G401.6 (cell line): Measurements from ENCODE around the gene ABTB1.
"Not testable (repeated sequence)": the region's sequence is repeated elsewhere in the genome, so short reads cannot be mapped to it uniquely, and the experiment has no call there.

ENCODE experiments used
- FAIRE-seq: peaks from 2 replicates; lab custom pipeline; 2012; peaks lifted over from hg19 to GRCh38; lab: Jason Lieb, UNC

ABTB1 gene

DNA sequence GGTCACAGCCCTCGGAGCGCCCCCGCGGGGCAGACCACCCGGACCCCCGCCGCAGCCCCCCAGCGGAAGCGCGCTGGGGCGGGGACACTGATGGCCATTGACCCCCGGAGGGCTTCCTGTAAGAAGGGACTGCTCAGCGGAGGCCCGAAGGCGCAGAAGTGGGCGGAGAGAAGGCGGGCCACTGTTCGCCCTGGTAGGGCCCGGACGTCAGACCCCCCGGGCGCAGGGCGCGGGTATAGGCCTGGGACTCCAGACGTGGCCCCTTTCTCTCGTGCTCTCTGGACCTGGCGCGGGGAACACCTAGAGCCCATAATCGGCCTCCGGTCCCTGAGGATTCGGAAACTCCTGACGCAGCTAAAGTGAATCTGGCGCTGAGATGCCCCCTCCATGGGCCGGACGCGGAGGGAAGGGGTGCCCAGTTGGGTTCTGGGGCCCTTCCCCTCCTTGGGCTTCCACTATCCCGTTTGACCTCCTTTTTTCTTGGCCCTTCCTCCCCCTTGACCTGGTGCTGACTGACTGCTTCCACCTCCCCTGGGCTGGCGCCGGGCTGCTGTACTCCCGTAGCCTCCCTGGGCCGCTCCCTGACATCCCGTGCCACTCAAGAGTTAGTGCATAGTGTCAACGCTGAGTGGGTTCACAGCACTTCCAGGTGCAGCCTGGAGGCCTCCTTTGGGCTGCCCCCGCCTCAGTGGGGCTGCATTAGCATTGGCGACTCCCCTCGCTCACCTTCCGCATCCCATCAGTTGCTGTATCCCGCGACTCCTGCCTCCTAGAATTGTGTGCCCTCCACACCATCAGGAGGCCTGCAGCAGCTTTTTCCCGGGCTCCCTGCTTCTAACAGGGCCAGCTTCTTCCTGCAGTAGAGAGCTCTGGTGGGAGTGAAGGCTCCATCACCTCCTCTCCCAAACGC, 694 bp downstream of the ABTB1 start:
- no peak for FAIRE-seq

DNA sequence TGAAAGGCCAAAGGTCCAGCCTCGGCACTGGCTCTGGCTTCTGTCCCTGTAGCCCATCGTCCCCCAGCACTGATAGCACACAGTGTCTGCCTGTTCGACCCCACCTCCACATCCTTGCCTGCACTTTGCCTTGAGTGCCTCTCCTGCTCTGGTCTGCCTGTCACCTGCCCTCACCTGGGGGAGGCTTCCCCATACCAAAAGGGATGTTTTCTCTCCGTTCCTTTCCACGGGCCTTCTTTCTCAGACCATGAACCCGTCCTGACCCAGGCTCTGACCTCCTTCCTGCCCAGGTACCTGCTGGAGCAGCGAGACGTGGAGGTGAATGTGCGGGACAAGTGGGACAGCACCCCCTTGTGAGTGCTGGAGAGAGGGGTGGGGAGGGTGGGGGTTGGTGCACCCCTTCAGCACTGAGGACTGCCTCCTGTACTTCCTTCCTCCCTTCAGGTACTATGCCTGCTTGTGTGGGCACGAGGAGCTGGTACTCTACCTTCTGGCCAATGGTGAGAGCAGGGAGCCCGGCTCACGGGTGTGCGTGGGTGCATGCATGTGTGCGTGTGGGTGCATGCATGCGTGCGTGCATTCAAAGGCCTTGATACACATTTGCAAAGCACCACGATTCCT, 1.5 kb downstream of the ABTB1 start:
- no peak for FAIRE-seq

DNA sequence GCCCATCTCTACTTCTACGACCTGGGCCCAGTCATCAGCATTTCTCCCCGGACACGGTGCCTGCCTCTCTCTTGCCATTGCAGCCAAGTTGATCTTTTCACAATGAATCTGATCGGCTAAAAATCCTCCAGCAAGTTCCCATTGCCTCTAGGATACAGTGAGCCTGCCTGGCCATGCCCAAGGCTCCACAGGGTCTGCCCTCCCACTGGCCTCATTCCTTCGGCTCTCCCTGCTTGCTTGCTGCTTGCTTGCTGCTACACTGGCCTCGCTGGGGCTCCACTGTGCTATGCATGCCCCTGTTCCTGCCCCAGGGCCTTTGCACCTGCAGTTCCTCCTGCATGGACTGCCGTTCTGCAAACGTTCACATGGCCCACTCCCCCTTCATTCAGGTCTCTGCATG, 2.0 kb downstream of the ABTB1 start:
- FAIRE-seq: no peak

DNA sequence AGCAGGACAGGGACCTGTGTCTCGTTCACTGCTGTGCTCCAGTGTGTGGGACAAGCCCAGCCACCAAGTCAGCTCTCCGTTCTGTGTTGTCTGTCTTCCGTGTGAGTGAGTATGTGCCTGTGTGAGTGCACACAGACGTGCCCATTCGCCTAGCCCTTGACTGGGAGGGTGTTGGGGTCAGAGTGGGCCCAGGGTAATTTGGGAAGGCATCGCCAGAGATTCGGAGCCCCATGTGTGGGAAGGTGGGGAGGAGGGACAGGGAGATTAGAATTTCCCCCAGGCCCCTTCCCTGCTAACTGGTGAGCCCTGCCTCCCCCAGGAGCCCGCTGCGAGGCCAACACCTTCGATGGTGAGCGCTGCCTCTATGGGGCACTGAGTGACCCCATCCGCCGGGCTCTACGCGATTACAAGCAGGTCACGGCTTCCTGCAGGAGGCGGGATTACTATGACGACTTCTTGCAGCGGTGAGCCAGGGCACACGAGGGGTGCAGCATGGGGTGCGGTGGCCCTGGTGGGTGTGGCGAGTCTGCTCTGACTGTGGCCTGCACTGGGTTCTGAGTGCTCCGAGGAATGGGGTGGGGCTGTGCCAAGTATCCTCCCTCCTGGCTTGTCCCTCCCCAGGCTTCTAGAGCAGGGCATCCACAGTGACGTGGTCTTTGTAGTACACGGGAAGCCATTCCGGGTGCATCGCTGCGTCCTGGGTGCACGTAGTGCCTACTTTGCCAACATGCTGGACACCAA, 3.1 kb downstream of the ABTB1 start:
- no peak for FAIRE-seq

DNA sequence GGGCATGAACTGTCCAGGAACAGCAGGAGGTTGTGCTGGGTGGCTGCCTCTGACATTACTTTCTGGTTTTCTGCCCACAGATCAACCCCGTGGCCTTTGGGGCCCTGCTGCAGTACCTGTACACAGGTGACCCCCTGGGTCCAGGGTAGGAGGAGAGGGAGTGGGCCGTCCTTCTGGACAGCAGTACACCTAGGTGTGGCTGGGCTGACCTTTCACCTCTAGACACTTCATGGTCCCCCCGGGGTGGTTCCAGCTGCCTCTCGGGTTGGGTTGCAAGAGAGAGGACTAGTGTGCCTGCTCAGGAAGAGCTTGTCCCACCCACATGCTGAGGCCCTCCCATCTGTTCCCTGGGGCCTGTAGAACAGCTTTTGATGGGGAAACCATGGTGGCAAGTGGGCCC, 3.7 kb downstream of the ABTB1 start:
- no peak for FAIRE-seq

DNA sequence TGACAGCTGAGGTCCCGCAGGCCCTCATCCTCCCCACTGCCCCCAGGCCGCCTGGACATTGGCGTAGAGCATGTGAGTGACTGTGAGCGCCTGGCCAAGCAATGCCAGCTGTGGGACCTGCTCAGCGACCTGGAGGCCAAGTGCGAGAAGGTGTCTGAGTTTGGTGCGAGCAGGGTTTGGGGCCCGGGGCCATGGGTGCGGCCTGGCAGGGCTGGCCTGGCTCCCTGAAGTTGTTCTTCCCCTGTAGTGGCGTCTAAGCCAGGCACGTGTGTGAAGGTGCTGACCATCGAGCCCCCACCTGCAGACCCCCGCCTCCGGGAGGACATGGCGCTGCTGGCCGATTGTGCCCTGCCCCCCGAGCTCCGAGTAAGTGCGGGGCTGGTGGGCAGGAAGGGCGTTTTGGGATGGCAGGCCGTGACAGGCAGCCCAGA, 4.2 kb downstream of the ABTB1 start:
- no peak for FAIRE-seq

DNA sequence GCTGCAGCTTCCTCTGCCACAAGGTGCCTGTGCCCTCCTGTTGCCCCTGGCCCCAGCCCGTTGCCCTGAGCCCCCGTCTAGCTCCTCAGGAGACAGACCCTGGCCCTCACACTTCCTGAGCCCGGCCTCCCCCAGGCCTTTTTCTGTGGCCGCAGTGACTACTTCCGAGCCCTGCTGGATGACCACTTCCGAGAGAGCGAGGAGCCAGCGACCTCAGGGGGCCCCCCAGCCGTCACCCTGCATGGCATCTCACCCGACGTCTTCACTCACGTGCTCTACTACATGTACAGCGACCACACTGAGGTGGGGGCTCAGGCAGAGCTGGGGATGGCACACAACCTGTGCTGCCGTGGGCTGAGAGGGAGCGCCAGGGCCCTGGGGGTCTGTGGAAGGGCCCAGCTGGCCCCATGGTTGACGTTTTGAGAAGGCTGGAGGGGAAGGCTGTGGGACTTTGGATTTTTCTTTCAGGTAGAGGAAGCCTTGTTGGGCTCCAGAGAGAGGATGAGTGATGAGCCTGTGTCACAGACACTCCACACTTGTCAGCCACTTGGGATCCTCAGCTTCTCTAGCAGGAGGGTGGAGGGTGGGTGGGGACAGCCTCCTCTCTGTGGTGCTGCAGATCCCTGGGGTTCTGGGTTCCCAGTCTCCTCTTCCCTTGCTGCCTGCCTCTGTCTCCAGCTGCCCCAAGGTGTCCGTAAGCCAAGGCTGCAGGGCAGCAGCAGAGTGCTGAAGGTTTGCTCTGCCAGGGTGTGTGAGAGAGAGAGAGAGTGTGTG, 5.0 kb downstream of the ABTB1 start:
- no peak for FAIRE-seq

DNA sequence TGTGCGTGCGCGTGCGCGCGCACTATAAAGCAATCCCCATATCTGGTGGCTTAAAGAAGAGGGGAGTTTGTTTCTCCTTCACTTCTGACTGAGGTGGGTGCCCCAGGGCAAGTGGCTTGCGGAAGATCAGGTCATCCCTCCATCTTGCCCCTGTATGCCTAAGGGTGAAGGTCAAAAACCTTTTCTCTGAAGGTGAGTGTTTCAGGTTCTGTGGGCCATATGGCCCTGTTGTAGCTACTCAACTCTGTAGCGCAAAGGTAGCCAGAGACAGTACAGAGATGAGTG, 5.5 kb downstream of the ABTB1 start:
- no peak for FAIRE-seq

DNA sequence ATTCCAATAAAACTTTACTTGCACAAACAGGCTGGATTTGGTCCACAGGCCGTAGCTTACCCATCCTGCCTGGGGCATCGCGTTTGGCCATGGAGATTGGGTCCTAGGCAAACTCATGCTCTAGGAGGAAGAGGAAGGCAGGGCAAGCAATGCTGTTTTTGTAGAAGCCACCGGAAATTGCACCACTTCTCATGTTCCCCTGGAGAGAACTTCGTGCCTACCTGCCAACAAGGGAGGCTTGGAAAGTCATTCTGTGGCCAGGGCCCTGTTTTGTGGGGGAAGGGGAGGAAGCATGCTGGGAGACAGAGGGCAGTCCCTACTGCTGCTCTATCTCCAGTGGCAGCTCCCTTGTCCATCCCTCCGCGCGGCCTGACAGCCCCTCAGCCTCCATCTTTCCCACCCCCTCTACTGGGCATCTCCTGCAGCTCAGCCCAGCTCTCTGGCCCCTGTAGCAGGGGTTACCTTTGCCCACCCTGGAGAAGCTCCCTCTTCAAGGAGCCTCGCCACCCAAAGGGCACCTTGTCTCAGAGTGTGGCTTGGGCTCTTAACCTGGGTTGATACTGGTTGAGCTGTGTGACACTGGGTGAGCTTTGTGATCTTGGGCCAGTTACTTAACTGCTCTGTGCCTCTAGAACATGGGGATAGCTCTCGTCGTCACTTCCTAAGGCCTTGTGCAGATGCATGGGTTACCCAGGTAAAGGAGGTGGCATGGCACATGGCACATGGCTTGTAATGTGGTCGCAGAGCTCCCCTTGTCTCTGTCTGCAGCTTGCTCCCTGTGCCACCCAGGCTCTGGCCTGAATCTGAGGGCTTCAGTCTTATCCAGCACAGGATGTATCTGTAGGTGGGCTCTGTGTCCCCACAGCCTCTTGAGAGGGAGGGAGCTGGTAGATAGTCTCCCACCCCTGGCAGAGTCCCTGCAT, 6.1 kb downstream of the ABTB1 start:
- FAIRE-seq: no peak

DNA sequence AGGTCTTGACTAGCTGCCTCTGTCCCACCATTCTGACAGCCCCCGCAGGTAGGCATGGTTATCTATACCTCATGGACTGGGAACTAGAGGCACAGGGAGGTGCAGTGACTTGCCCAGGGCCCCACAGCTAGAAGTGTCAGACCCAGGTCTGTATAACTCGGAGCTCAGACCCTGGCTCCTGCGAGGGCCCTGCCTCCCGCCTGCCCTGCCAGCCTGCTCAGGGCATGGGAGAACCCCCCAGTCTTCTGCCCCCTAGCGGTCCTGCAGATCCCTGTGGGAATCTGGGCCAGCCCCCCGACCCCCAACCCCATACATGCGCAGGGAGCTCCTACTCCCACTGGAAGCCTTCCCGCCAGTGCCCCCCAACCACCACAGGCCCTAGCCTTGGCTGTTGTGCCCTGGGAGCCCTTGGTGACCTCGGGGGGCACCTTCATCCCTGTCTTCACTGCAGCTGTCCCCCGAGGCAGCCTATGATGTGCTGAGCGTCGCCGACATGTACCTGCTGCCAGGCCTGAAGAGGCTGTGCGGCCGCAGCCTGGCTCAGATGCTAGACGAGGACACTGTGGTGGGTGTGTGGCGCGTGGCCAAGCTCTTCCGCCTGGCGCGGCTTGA, 6.9 kb downstream of the ABTB1 start:
- no peak for FAIRE-seq

DNA sequence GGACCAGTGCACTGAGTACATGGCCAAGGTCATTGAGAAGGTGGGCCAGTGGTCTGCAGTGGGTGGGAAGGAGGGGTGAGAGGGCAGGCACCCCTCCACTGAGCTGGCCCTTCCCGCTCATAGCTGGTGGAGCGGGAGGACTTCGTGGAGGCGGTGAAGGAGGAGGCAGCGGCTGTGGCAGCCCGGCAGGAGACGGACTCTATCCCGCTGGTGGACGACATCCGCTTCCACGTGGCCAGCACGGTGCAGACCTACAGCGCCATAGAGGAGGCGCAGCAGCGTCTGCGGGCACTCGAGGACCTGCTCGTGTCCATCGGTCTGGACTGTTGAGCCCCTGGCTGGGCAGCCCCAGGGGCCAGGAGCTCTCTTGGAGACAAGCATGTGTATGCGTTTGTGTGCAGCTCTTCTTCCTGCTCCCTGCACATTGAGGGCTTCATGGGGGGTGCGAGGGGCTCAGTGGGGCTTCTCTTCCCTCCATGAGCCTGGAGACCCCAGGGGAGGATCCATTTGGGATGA, 7.5 kb downstream of the ABTB1 start:
- FAIRE-seq: no peak

DNA sequence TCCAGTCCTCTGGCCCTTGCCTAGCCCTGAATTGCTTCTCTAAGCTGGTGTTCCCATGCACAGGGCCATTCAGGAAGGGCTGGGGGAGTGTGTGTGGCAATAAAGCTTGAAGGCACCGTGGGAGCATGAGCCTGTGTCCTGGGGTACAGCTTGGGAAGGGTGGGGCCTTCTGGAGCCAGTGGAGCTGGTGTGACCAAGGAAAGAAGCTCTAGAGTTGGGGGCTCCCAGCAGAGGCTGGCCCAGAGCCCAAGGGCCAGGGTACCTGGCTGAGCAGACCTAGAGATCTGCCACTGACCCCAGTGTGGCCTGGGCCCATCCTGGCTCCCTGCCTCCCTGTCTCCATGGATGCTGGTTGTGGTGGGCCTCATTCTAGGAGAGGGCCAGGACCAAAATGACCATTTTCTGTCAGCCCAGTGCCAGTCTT, 8.1 kb downstream of the ABTB1 start:
- no peak for FAIRE-seq

DNA sequence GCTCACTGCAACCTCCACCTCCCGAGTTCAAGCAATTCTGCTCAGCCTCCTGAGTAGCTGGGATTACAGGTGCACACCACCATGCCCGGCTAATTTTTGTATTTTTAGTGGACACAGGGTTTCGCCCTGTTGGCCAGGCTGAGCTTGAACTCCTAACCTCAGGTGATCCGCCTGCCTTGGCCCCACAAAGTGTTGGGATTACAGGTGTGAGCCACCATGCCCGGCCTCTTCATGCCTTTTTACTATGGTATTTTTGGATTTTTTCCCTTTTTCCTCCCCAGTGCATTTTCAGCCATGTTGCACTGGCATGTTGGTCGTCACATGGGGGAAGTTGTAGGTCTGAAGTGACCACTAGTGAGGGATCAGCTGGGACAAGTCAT, 9.4 kb downstream of the ABTB1 start:
- not testable (repeated sequence) for FAIRE-seq

DNA sequence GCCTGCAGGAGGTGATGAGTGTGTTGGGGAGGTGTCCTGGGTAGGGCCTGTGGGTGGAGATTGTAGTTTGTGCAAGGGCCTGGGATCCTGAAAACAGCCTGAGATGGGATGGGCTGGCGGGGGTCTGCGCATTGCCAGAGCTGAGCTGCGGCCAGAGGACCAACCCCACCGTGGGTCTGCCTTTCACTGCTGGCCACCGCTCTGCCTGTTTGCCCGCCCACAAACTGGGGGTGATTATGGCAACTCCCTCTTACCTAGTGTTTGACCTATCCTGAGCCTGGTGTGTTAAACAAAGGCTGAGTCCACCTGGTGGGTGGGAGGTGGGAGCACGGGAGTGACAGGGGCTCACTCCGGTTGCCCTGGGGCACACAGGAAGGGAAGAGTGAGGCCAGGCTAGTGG, 9.8 kb downstream of the ABTB1 start:
- FAIRE-seq: no peak

DNA sequence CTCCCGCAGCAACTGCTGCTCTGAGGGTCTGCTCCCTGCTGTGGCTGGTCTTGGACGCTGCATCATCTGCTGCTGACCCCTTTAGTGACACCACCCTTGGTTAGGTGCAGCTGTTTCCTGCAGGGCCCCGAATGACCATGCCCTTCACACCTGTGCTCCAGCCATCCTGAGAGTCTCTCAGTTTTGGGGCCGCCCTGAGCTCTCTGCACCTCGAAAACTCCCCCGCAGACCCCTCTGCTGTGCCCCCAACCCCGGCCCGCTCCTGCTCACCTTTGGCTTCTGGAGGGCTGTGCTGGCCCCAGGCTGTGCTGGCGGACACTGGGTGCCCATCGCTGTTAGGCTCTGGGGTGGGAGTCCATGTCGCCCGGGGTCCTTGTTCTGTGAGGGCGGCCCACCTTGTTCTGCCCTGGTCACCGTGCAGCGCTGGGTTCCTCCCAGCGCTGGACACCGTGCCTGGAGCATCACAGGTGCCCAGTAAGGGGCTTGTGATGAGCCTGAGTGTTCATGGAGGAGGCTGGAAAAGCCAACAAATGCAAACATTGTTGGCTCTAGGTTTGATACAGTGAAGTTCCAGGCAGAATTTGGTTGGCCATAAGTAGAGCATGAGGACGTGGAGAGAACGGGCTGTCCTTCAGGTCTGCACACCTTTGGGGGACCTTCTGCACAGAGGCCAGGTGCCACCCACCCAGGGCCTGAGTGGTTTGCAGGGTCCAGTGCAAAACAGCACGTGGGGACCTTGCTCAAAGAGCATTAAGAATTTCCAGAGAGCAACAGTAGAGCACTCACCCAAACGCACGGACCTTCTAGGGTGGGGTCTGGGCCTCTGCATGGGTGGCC, 12.3 kb downstream of the ABTB1 start:
- FAIRE-seq: no peak

DNA sequence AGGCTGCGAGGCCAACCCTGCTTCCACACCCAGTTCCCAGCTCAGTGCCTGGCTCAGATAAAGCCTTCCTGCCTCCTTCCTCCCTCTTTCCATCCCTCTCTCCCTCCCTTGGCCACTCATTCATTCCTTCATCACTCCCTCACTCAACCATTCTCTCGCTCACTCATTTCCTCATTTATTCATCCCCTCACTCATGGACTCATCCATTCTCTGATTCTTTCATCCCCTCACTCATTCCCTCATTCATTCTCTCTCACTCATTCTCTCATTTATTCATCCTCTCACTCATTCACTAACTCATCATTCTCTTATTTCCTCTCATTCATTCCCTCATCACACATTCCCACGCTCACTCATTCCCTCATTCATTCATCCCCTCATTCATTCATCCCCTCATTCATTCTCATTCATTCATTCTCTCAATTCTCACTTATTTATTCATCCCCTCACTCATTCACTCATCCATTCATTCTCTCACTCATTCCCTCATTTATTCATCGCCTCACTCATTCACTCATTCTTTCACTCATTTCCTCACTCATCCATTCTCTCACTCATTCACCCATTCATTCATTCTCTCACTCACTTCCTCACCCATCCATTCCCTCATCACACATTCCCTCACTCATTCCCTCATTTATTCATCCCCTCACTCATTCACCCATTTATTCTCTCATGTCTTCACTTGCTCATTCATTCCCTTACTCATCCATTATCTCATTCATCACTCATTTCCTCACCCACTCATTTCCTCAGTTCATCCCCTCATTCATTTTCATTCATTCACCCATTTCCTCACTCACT, 13.2 kb downstream of the ABTB1 start:
- FAIRE-seq: no peak

DNA sequence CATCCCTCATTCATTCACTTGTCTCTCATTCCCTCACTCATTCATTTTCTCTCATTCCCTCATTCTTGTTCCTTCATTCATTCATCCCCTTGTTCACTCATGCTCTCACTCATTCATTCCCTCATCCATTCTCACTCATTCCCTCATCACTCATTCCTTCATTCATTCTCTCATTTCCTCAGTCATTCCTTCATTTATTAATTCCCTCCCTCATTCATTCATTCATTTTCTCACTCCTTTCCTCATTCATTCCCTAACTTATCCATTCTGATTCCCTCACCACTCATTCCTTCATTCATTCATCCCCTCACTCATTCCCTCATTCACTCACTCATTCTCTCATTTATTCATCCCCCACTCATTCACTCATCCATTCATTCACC, 13.8 kb downstream of the ABTB1 start:
- no peak for FAIRE-seq

DNA sequence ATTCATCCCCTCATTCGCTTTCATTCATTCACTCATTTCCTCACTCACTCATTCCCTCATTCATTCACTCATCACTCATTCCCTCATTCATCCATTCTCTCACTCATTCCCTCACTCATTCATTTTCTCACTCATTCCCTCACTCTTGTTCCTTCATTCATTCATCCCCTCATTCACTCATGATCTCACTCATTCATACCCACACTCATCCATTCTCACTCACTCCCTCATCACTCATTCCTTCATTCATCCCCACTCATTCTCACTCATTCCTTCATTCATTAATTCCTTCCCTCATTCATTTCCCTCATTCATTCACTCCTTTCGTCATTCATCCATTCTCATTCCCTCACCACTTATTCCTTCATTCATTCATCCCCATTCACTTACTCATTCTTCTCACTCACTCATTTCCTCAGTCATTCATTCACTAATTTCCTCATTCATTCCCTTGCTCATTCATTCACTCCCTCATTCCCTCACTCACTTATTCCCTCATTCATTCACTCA, 14.5 kb downstream of the ABTB1 start:
- FAIRE-seq: no peak

DNA sequence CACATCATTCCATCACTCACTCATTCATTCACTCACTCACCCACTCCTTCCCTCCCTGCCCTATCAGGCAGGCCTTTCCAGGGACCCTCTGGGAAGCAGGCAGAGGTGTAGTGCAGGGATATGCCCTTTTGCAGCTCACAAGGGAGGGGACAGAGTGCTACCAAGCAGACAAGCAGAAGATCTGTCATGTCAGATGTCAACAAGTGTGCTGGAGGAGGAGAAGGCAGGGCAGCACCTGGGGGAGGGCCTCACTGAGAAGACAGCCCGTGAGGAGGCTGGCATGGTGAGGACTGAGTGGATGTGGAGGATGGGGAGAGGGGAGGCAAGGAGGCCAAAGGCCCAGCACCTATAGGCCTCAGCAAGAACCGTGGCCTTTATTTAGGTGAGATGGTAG, 15.3 kb downstream of the ABTB1 start:
- FAIRE-seq: no peak
